Activated naive CD4-positive, alpha-beta T cell treated with anti-CD3 and anti-CD28 coated beads for 36 hours (primary cell): ENCODE measurements around the gene TPCN2. TPM values are rescaled to one million over a fixed set of nuclear protein-coding genes. Genes with fewer than 3 reads are reported as not detected.
"Not testable (repeated sequence)": the region's sequence is repeated elsewhere in the genome, so short reads cannot be mapped to it uniquely, and the experiment has no call there.

Experiments
- CTCF ChIA-PET: fragments of 350-600 bp; sonication (Branson Sonifier 250); formaldehyde crosslinking; loops from one replicate; lab custom pipeline; 2021; ENCODE audit warnings: antibody characterized with exemption; lab: Charles Lee
- DNase-seq: peaks from one replicate; pipeline ENCODE4 v3.0.0-alpha.2; 2020
- H3K27ac Mint-ChIP-seq: one replicate; pipeline ENCODE4 v1.8.0; 2021; ENCODE audit warnings: mild to moderate bottlenecking, mixed read lengths
- H3K27me3 Mint-ChIP-seq: one replicate; pipeline ENCODE4 v1.8.0; 2021; ENCODE audit warnings: low read depth, mixed read lengths
- H3K36me3 Mint-ChIP-seq: one replicate; pipeline ENCODE4 v1.8.0; 2021; ENCODE audit warnings: low read depth, mixed read lengths
- H3K4me1 Mint-ChIP-seq: one replicate; pipeline ENCODE4 v1.8.0; 2021; ENCODE audit warnings: low read depth, mixed read lengths
- H3K4me3 Mint-ChIP-seq: one replicate; pipeline ENCODE4 v1.8.0; 2021; ENCODE audit warnings: mild to moderate bottlenecking, moderate library complexity, mixed read lengths
- H3K9me3 Mint-ChIP-seq: one replicate; pipeline ENCODE4 v1.8.0; 2021; ENCODE audit warnings: mixed read lengths
- intact Hi-C: fragments of 100-400 bp; cut with micrococcal nuclease; formaldehyde crosslinking; loops from one replicate; pipeline ENCODE4 v1.15.1; 2023
- total RNA-seq, 2 experiments: library from RNA; stranded (reverse); gene quantifications; one replicate each; pipeline ENCODE4 v1.2.3, GENCODE V29; 2021

Gene TPCN2
- total RNA-seq, 2 experiments from 2014 or later, result 7.0 to 8.0 TPM

GRCh38 chr11:69066122-69067112 lies 17.7 kb downstream of the TPCN2 start:
- CTCF ChIA-PET, result interaction anchor here (0.6 kb wide), 1 partner anchor 83 kb away, joined by 3 read pairs; no protein-coding TSS in a partner anchor
- H3K4me1 Mint-ChIP-seq, result no peaks in the 10 kb centered on the region

GRCh38 chr11:69067200-69067599 lies 18.5 kb downstream of the TPCN2 start:
- Mint-ChIP-seq H3K4me1 (no peaks in the 10 kb centered on the region), H3K4me3 (no peak overlapping the region), H3K36me3 (peaks cover 4% of the 10 kb centered on the region), H3K27ac (no peak overlapping the region), H3K27me3 (no peaks in the 10 kb centered on the region), H3K9me3 (no peaks in the 10 kb centered on the region)
- no peak for DNase-seq
- intact Hi-C loops, result no loop called here
- CTCF ChIA-PET, result no interaction called here

More at GRCh38 chr11:69066122-69067112, 17.7 kb downstream of the TPCN2 start:
- Mint-ChIP-seq H3K4me3 (no peak overlapping the region), H3K27ac (no peak overlapping the region), H3K36me3 (peaks cover 4% of the 10 kb centered on the region), H3K27me3 (no peaks in the 10 kb centered on the region), H3K9me3 (no peaks in the 10 kb centered on the region)
- no peak for DNase-seq
- intact Hi-C loops, result no loop called here

- Mint-ChIP-seq H3K4me3 (no peak overlapping the region), H3K4me1 (no peaks in the 10 kb centered on the region), H3K36me3 (peaks cover 4% of the 10 kb centered on the region), H3K27me3 (no peaks in the 10 kb centered on the region), H3K27ac (no peak overlapping the region), H3K9me3 (no peaks in the 10 kb centered on the region)
- intact Hi-C loops, result no loop called here
- CTCF ChIA-PET, result no interaction called here
- DNase-seq, result no peak
Observed at GRCh38 chr11:69071086-69071800, 22.5 kb downstream of the TPCN2 start.

GRCh38 chr11:69071956-69072355 lies 23.2 kb downstream of the TPCN2 start:
- no peak overlapping the region for H3K4me3 Mint-ChIP-seq
- no peaks in the 10 kb centered on the region for H3K9me3 Mint-ChIP-seq
- no peaks in the 10 kb centered on the region for H3K27me3 Mint-ChIP-seq
- H3K27ac Mint-ChIP-seq, result no peak overlapping the region
- no peaks in the 10 kb centered on the region for H3K4me1 Mint-ChIP-seq
- H3K36me3 Mint-ChIP-seq, result peaks cover 4% of the 10 kb centered on the region
- no peak for DNase-seq
- CTCF ChIA-PET, result no interaction called here
- intact Hi-C loops, result no loop called here

GRCh38 chr11:69073469-69073868 lies 24.7 kb downstream of the TPCN2 start:
- intact Hi-C loops, result no loop called here
- Mint-ChIP-seq H3K9me3 (no peaks in the 10 kb centered on the region), H3K27ac (no peak overlapping the region), H3K27me3 (no peaks in the 10 kb centered on the region), H3K4me1 (no peaks in the 10 kb centered on the region), H3K4me3 (no peak overlapping the region), H3K36me3 (peaks cover 4% of the 10 kb centered on the region)
- no peak for DNase-seq
- CTCF ChIA-PET, result no interaction called here

- H3K27ac Mint-ChIP-seq, result no peak overlapping the region
- H3K4me3 Mint-ChIP-seq, result no peak overlapping the region
- intact Hi-C loops, result no loop called here
Observed at GRCh38 chr11:69074375-69075140, 25.8 kb downstream of the TPCN2 start.

GRCh38 chr11:69075421-69076128 lies 26.8 kb downstream of the TPCN2 start:
- intact Hi-C loops, result no loop called here
- Mint-ChIP-seq H3K9me3 (no peaks in the 10 kb centered on the region), H3K4me3 (no peak overlapping the region), H3K36me3 (peaks cover 2% of the 10 kb centered on the region), H3K4me1 (peaks cover 7% of the 10 kb centered on the region), H3K27ac (no peak overlapping the region), H3K27me3 (no peaks in the 10 kb centered on the region)
- DNase-seq, result no peak
- CTCF ChIA-PET, result no interaction called here

More at GRCh38 chr11:69074375-69075140, 25.8 kb downstream of the TPCN2 start:
- H3K27me3 Mint-ChIP-seq, result no peaks in the 10 kb centered on the region
- H3K4me1 Mint-ChIP-seq, result peaks cover 2% of the 10 kb centered on the region
- H3K36me3 Mint-ChIP-seq, result peaks cover 4% of the 10 kb centered on the region
- CTCF ChIA-PET, result no interaction called here
- DNase-seq, result no peak
- H3K9me3 Mint-ChIP-seq, result no peaks in the 10 kb centered on the region

GRCh38 chr11:69076129-69076791 lies 27.5 kb downstream of the TPCN2 start:
- Mint-ChIP-seq H3K9me3 (no peaks in the 10 kb centered on the region), H3K27ac (no peak overlapping the region), H3K36me3 (peaks cover 2% of the 10 kb centered on the region), H3K4me3 (no peak overlapping the region), H3K27me3 (no peaks in the 10 kb centered on the region), H3K4me1 (peaks cover 9% of the 10 kb centered on the region)
- DNase-seq, result no peak
- CTCF ChIA-PET, result no interaction called here
- intact Hi-C loops, result no loop called here

- intact Hi-C loops, H3K4me1 Mint-ChIP-seq, H3K4me3 Mint-ChIP-seq, H3K9me3 Mint-ChIP-seq, H3K36me3 Mint-ChIP-seq, DNase-seq, H3K27me3 Mint-ChIP-seq, H3K27ac Mint-ChIP-seq, CTCF ChIA-PET: not testable (repeated sequence)
Observed at GRCh38 chr11:69076977-69077376, 28.2 kb downstream of the TPCN2 start.

- H3K27ac Mint-ChIP-seq, result no peak overlapping the region
- H3K9me3 Mint-ChIP-seq, result no peaks in the 10 kb centered on the region
- H3K27me3 Mint-ChIP-seq, result no peaks in the 10 kb centered on the region
- DNase-seq, result no peak
- H3K36me3 Mint-ChIP-seq, result peaks cover 5% of the 10 kb centered on the region
- H3K4me3 Mint-ChIP-seq, result no peak overlapping the region
- intact Hi-C loops, result no loop called here
- CTCF ChIA-PET, result no interaction called here
- peaks cover 9% of the 10 kb centered on the region for H3K4me1 Mint-ChIP-seq
Observed at GRCh38 chr11:69078508-69078907, 29.8 kb downstream of the TPCN2 start.

GRCh38 chr11:69078930-69079605 lies 30.3 kb downstream of the TPCN2 start:
- peaks cover 9% of the 10 kb centered on the region for H3K4me1 Mint-ChIP-seq
- intact Hi-C loops, result no loop called here
- no peak overlapping the region for H3K4me3 Mint-ChIP-seq
- CTCF ChIA-PET, result interaction anchor here (0.6 kb wide), 1 partner anchor 37 kb away, joined by 3 read pairs; no protein-coding TSS in a partner anchor
- no peaks in the 10 kb centered on the region for H3K9me3 Mint-ChIP-seq
- DNase-seq, result no peak
- peaks cover 5% of the 10 kb centered on the region for H3K36me3 Mint-ChIP-seq
- no peaks in the 10 kb centered on the region for H3K27me3 Mint-ChIP-seq
- H3K27ac Mint-ChIP-seq, result no peak overlapping the region
